IPS-NIHi7 (cell line): ENCODE measurements around the gene SCGB3A1.

Experiments
- DNase-seq: peaks from one replicate; pipeline ENCODE4 v3.0.0; 2012; ENCODE audit warnings: mixed read lengths; ENCODE audit errors: extremely low spot score

Gene SCGB3A1

DNA sequence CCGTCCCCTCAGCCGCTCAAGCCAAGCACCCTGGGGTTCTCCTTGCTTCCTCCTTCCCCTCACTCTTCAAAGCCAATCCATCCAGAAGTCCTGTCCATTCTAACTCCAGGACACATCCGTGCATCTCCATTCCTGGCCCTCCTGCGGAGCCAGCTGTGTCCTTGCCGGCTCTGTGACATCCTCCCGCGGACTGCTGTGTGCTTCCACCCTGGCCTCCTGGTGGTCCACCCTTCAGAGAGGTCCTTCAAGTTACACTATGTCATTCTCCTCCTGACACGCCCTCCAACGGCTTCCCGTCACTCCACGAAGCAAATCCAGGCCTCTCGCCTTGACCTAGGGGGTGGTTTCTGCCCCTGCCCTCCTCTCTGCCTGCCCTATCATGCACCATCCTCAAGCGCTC, 13.0 kb upstream of the SCGB3A1 start:
- DNase-seq, result no peak

DNA sequence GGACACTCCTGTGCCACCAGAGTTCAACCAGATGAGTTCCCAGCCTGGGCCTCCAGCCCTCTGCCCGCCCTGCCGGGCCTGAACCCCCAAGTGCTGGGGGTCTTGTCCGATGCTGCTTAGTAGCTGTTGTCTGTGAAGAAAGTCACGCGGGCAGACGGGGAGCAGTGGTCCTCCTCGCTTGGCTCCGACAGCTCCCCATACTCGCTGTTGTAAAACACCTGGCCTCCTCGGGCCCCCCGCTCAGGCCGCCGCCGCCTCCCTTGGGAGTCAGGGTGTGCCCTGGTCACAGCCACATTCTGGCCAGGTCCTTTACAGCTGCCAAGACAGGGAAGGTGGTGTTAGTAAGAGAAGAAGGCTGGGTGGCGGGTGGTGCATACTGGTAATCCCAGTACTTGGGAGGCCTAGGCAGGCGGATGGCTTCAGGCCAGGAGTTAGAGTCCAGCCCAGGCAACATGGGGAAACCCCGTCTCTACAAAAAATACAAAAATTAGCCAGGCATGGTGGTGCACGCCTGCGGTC, 11.8 kb upstream of the SCGB3A1 start:
- DNase-seq, result no peak

GRCh38 chr5:180602481-180603075, 11.3 kb upstream of the SCGB3A1 start:
- no peak for DNase-seq

- DNase-seq, result peak; percentile 5
Measured at GRCh38 chr5:180601591-180602480, 10.5 kb upstream of the SCGB3A1 start.

GRCh38 chr5:180600554-180601041, 9.3 kb upstream of the SCGB3A1 start:
- DNase-seq, result peak; percentile 9

DNA sequence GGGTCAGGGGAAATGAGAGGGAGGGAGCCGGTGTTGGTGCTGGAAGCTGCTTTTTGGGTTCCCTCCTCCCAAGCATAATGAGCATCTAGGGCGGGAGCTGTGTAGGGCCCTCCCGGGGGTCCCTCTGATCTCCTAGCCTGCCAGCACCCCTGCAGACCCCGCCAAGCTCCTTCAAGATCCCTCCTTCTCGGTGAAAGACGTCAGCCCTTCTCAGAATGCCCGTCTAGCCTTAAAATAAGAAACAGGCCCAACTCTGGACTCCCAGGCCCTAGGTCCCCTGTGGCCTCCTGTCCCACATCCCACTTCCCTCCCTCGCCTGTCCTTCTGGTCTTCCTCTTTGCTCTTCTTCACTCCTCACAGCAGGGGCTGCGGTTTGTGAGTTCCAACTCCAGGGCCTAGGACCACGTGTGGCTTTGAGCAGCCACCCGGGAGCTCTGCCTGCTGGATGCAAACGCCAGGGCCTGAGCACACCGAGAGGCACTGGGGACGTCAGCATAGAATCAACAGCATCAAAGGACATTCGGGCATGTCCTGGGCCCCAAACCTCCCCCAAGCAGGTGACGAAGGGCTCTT, 8.8 kb upstream of the SCGB3A1 start:
- DNase-seq, result peak; percentile 8

GRCh38 chr5:180599590-180599914, 8.3 kb upstream of the SCGB3A1 start:
- DNase-seq, result no peak

GRCh38 chr5:180598797-180599589, 7.7 kb upstream of the SCGB3A1 start:
- no peak for DNase-seq

DNA sequence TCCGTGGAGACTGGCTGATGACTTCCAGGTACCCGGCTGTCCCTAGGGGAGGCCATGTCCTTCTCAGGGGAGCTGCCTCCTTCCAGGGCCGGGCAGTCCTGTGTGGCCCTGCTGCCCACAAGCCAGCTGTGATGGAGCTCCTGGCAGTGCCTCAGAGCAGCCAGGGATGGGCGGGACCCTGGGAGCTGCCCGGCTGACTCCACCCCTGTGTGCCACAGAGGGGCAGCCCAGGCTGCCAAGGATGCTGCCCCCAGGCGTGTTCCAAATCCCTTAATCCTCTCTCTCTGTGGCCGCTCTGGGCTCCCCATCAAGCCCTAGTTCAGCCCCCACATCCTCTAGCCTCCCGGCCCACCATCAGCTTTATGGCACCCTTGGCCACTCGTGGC, 7.0 kb upstream of the SCGB3A1 start:
- no peak for DNase-seq

- DNase-seq, result no peak
Measured at GRCh38 chr5:180596668-180597231, 5.5 kb upstream of the SCGB3A1 start.

DNA sequence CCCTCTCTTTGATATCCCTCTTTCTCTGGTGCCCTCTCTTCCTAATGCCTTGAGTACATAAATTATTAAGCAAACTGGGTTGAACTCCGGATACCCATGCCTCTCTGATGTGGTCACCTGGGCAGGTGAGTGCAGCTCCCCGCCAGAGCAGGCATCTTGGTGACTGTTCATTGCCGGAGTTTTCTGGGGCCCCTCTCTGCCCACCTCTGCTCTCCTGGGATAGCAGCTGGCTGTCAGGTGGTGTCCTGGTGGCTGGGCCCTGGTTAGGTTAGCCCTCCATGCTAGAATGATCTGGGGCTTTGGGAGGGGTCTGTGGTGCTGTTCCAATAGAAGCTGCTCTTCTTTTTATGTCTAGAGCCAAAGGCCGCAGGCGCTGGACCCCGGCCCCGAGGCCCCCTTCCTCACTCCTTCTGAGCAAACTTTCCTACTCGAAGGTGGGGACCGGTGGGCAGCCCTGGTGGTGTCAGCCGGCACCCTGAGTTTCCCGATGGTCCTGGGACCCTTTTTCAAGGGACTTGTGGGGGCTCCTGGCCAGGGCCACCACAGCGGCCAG, 4.9 kb upstream of the SCGB3A1 start:
- DNase-seq, result no peak

GRCh38 chr5:180595381-180596114, 4.2 kb upstream of the SCGB3A1 start:
- DNase-seq, result no peak

GRCh38 chr5:180595046-180595379, 3.7 kb upstream of the SCGB3A1 start:
- no peak for DNase-seq

DNA sequence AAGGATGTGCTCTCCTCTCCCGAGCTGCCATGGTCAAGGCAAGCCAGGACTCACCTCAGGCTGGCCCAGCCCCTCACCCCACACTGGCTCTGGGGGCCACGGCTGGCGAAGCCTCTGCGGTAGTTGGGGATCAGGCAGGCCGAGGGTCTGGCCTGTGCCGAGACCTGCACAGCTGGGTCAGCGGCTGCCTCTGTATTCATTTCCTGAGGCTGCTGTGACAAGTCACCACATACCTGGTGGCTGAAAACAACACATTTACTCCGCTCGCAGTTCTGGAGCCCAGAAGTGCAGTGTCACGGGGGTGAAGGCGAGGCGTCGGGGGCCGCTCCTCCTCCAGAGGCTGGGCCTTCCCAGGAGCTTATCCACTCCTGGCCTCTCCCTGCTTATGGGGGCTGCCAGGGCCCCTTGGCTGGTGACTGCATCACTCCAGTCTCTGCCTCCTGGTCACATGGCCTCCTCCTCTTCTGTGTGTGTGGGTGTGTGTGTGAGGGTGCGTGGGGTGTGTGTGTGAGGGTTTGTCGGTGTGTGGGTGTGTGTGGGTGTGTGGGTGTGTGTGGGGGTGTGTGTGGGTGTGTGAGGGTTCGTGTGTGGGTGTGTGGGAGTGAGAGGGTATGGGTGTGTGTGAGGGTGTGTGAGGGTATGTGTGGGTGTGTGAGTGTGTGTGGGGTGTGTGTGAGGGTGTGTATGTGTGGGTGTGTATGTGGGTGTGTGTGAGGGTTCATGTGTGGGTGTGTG, 3.2 kb upstream of the SCGB3A1 start:
- DNase-seq, result no peak

GRCh38 chr5:180593446-180594206, 2.3 kb upstream of the SCGB3A1 start:
- DNase-seq, result no peak

DNA sequence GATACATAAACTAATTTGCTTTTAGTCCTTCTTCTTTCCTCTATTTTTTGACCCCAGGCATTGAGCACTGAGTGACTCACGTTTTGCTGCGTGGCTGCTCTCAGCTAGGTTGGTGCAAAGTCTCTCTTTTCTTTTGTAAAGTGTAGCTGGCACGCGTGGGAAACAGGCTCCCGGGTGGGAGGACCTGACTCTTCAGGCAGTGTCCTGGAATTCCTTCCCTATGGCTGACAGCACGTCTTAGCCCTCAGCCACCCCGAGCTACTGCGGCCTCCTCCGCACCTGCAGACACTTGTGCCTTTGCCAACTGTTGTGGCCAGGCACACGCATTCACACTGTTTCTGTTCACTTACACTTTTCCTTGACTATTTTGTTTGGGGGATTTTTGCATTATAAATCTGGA, 877 bp upstream of the SCGB3A1 start:
- DNase-seq, result no peak

GRCh38 chr5:180590543-180591310, 572 bp downstream of the SCGB3A1 start:
- DNase-seq, result no peak

GRCh38 chr5:180589771-180590542, 1.3 kb downstream of the SCGB3A1 start:
- DNase-seq, result no peak
